GM04503 (cell line): Measurements from ENCODE around the gene WWOX.

Source experiments
- DNase-seq: peaks from one replicate; pipeline ENCODE4 v3.0.0-alpha.2; 2012; ENCODE audit warnings: low read depth

Gene WWOX

DNA sequence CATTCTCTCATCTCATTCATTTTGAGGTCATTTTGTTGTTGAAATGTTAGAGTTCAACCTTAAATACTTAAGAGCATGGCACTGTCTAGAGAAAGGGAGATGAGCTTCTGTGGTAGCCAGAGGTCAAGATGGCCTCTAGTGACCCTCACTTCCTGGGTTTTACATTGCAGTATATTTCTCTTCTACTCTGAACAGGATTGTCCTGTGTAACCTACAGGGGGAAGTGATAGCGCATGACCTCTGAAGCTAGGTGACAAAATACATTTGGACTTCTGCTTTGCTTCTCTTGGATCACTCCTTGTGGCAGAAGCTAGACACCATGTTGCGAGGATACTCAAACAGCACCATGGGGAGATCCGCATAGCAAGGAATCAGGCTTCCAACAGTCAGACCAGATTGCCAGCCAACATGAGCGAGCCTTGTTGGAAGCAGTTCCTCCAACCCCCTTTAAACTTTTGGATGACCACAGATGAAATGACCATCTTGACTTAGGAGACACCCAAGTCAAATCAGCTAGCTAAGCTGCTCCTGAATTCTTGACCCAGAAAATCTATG is 752.7 kb downstream of the WWOX start:
- DNase-seq = no peak

DNA sequence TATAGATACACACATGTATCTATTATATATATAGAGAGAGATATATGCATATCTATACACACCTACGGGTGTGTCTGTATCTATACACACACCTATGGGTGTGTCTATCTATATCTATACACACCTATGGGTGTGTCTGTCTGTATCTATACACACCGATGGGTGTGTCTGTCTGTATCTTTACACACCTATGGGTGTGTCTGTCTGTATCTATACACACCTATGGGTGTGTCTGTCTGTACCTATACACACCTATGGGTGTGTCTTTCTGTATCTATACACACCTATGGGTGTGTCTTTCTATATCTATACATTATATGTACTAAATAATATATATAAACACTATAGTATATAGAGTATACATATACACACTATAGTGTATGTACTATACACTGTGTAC is 762.6 kb downstream of the WWOX start:
- DNase-seq = no peak

DNA sequence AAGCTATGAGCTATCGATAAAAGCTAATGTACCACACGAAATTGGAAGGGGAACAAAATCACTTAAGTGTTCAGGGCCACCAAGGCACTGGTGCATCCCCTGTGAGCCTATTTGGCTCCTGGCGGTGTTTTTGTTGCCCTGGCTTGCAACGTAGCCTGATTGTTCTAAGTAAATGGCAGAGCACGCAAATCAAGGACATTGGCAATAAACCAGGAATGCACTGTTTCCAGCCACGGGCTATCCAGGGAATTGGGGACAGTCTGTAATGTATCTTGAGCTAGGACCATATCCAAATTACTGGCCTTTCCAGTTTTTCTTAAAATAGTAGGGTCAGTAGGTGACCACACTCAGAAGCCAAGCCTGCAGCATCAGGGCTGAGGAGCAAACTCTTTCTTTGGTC is 767.1 kb downstream of the WWOX start:
- DNase-seq = no peak

GRCh38 chr16:78869492-78869891 is 770.0 kb downstream of the WWOX start:
- DNase-seq = no peak

GRCh38 chr16:78871241-78871640 is 771.8 kb downstream of the WWOX start:
- DNase-seq = no peak

- no peak for DNase-seq
Measured at GRCh38 chr16:78876671-78877070, 777.2 kb downstream of the WWOX start.

GRCh38 chr16:78877114-78877655 is 777.7 kb downstream of the WWOX start:
- DNase-seq = no peak

GRCh38 chr16:78878570-78878969 is 779.1 kb downstream of the WWOX start:
- DNase-seq = no peak

DNA sequence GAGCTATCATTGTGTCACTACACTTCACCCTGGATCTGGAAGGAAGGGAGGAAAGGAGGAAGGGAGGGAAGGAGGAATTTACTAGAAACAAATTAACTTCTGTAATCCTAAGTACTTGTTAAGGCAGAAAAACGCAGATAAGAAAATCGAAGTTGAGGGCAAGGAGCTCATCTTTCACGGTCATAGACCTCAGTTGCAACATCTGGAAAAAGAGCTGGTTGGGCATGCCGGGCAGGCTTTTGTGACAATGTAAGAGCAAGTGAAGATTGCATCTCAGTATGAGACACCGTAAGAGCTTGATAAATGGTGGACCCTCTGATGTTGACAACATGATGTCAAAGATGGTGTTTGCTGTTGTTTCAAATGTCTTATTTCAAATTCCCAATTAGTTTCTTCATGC is 779.6 kb downstream of the WWOX start:
- no peak for DNase-seq

GRCh38 chr16:78882150-78882549 is 782.7 kb downstream of the WWOX start:
- DNase-seq = no peak

- no peak for DNase-seq
Measured at GRCh38 chr16:78882751-78883150, 783.3 kb downstream of the WWOX start.

GRCh38 chr16:78884204-78884603 is 784.8 kb downstream of the WWOX start:
- DNase-seq = no peak

DNA sequence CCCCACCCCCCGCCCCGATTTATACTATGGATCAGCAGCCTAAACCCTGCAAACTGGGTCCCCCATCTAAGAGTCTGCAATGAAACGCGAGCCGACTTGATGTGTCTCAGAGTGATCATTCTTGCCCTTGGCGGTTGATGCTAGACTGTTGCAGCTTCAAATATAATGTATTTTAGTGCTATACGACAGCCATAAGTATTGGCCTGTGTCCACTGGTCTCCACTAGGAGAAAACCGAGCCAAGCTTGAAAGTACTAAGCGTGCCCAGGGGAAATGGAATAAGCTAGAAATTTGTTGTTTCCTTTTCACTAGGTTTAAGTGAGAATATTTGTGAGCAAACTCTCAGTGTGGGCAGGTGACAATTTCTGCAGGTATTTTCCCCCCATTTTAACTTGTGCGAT is 789.9 kb downstream of the WWOX start:
- DNase-seq = no peak

- DNase-seq = no peak
Measured at GRCh38 chr16:78890373-78890895, 791.0 kb downstream of the WWOX start.

DNA sequence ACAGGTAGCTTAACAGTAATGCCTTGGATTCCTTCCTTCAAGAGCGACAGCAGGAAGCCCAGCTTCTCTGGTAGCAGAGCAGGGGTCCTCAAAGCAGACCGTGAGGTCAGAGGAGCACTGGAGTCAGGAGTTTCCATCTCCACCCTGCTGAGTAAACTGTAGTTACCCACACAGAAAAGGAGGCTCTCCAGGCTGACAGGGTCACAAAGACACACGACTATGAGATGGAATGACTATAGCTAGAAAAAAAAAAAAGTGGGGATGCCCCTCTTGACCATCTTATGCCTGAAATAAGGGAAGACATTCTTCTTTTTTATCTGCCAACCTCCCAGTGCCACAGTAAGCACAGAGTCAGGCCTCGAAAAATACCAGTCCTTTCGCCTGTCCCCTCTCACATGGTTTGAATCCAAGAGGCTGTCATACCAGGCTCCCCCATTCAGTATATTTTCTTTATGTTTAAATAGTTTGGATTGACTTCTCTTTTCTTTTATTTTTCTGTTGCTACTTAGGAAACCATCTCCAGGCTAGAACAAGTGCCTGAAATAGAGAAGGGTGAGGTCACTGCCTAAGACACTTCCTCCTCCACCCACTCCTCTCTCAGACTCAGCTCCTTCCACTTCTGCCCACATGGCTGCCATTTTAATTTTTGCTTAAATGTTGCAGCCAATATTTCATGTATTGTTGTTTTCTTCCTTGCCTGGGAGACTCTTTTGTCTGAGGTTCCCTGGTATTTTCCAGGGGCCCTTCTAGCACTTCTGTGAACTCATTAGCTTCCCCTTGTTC is 793.7 kb downstream of the WWOX start:
- DNase-seq = no peak

DNA sequence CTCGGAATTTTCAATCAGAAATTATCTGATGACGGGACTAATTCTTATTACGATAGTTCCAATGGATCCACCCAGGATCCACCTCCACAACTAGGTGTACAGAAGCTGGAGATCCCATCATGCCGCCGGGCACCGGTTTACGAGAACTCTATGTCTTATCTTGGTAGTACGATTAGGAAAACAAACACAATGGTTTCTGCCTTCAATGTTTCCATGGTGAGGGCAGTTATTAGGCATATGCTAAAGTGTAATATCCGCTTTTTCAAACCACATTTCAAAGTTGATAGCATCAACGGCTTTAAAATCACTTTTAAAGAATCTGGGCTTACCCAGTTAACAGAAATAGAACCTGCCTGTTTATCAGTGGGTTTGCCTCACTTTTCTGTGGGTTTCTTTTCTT is 795.4 kb downstream of the WWOX start:
- no peak for DNase-seq

- no peak for DNase-seq
Measured at GRCh38 chr16:78895681-78896080, 796.2 kb downstream of the WWOX start.

- no peak for DNase-seq
Measured at GRCh38 chr16:78896280-78896679, 796.8 kb downstream of the WWOX start.

DNA sequence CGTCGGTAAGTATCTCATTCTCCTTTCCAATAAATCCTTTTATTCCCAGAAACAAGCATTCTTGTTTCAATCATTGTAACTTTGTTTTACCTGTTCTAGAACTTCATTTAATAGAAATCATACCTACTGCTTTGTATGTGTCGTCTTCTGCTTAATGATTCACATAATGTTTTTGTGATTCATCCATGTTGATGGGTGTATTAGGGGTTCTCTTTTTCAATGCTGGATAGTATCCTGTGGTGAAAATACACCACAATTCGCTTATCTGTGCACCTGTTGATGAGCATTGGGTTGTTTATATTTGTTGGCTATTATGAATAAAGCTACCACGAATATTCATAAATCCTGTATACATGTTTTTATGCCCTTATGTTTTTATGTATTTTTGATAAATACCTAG is 797.8 kb downstream of the WWOX start:
- DNase-seq = no peak

DNA sequence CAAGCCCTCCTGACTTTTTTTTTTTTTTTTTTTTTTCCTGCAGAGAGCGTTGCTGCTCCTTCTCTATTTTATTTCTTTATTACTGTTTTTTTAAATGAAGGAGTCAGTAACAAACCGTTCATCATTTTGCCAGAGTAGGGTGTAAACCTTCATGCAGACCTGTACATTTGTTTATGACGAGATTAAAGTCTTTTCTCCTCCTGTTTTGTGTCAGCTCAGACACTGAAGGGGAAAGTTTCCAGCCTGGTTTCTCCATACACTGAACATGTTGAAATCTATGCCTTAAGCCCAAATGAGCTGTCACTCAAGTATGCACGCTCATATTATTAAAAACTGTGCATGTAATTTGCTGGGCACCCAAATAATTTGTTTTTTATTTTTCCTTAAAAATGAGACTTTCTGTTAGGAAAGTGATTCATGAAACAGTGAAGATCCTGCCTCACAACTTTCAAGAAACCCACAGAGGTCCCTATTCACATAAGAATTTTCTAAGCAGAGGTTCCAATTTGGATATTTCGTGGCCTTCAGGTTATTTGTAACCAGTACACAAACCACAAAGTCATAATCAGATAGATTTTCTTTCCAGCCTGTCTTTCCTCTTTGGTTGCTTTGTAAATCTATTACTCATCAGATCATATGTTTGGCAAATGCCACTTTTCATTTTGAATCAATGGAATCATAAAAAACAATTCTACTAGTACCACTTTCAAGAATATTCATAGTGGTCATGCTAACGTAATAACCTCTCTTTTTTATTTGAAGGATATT is 800.8 kb downstream of the WWOX start:
- no peak for DNase-seq

GRCh38 chr16:78900966-78901365 is 801.5 kb downstream of the WWOX start:
- no peak for DNase-seq

GRCh38 chr16:78902321-78902720 is 802.9 kb downstream of the WWOX start:
- no peak for DNase-seq

- DNase-seq = no peak
Measured at GRCh38 chr16:78903237-78903636, 803.8 kb downstream of the WWOX start.
